Panc1 (cell line): ENCODE results near the gene GUK1. TPM values are rescaled to one million over a fixed set of nuclear protein-coding genes. Genes with fewer than 3 reads are reported as not detected.

Experiments
- ATAC-seq: fragments of 200-7000 bp; cut with Tn5 transposase; 2 replicates; pipeline ENCODE4 v1.9.1; 2020; ENCODE audit warnings: mild to moderate bottlenecking, moderate library complexity
- BruUV-seq: library from RNA; stranded (reverse); fragments of 400-500 nt; replicated peaks from 2 replicates; lab custom pipeline; 2021; lab: Mats Ljungman, UMichigan
- CTCF ChIA-PET: fragments of 300-600 bp; sonication (Branson Sonifier 250); formaldehyde crosslinking; loops from one replicate; lab custom pipeline; 2022; ENCODE audit warnings: antibody characterized with exemption; lab: Charles Lee
- POLR2A ChIA-PET: fragments of 300-600 bp; sonication (Branson Sonifier 250); formaldehyde crosslinking; loops from one replicate; lab custom pipeline; 2022; ENCODE audit warnings: antibody characterized with exemption; lab: Charles Lee
- DNase-seq: peaks from one replicate; pipeline ENCODE4 v3.0.0-alpha.2; 2010; ENCODE audit warnings: low read depth, low spot score
- H3K27ac ChIP-seq: 2 replicates; pipeline ENCODE4 v1.5.1; 2011; ENCODE audit warnings: mild to moderate bottlenecking, low read length, inconsistent platforms
- H3K27me3 ChIP-seq: fragments of 200-500 bp; sonication (Bioruptor generic); 2 replicates; pipeline ENCODE4 v1.6.0; 2014; ENCODE audit warnings: low read length, inconsistent platforms; ENCODE audit not compliant: control insufficient read depth, insufficient read depth
- H3K36me3 ChIP-seq: fragments of 200-500 bp; sonication (Bioruptor generic); 2 replicates; pipeline ENCODE4 v1.5.1; 2014; ENCODE audit warnings: inconsistent platforms, mild to moderate bottlenecking, low read length, moderate library complexity; ENCODE audit not compliant: control insufficient read depth, insufficient read depth
- H3K4me1 ChIP-seq: 2 replicates; pipeline ENCODE4 v1.5.1; 2011; ENCODE audit warnings: inconsistent platforms, mild to moderate bottlenecking, low read length, moderate library complexity; ENCODE audit not compliant: control insufficient read depth, insufficient read depth
- H3K4me3 ChIP-seq, 2 experiments: 2 replicates each; pipeline ENCODE4 v1.5.1; 2011 to 2012; ENCODE audit warnings: low read depth in 2 of 2, low read length in 2 of 2, mild to moderate bottlenecking in 2 of 2, inconsistent platforms in 1 of 2, moderate library complexity in 1 of 2
- H3K9me3 ChIP-seq: fragments of 200-500 bp; sonication (Bioruptor generic); 2 replicates; pipeline ENCODE4 v1.5.1; 2014; ENCODE audit warnings: low read depth, mild to moderate bottlenecking, inconsistent platforms, low read length, moderate library complexity; ENCODE audit not compliant: control insufficient read depth, insufficient read depth
- CTCF ChIP-seq: fragments of 450-650 bp; IDR thresholded peaks from 2 replicates; pipeline ENCODE4 v1.5.1; 2017; ENCODE audit warnings: mild to moderate bottlenecking
- POLR2AphosphoS5 ChIP-seq: IDR thresholded peaks from 2 replicates; pipeline ENCODE4 v1.6.1; 2012; ENCODE audit warnings: mild to moderate bottlenecking, low read depth, low read length, moderate library complexity
- REST ChIP-seq, 2 experiments: IDR thresholded peaks; 2 replicates each; pipeline ENCODE4 v1.6.1; 2011 to 2012; ENCODE audit warnings: low read depth in 2 of 2, control low read depth in 1 of 2, low read length in 1 of 2, mild to moderate bottlenecking in 1 of 2, moderate library complexity in 1 of 2; ENCODE audit not compliant: insufficient read depth in 1 of 2
- SIN3A ChIP-seq: IDR thresholded peaks from 2 replicates; pipeline ENCODE4 v1.6.1; 2012; ENCODE audit warnings: low read depth, mild to moderate bottlenecking, low read length, moderate library complexity, borderline replicate concordance; ENCODE audit not compliant: insufficient read depth
- TCF7L2 ChIP-seq: IDR thresholded peaks from 2 replicates; pipeline ENCODE4 v1.6.1; 2011; ENCODE audit warnings: mild to moderate bottlenecking, low read depth, low read length, inconsistent platforms
- in situ Hi-C: cut with HindIII; loops from 2 replicates; pipeline ENCODE4 v1.10.0; 2016; ENCODE audit warnings: low sequenced_read_pairs, low pct_unique_long_range_greater_than_20kb
- intact Hi-C: fragments of 100-400 bp; cut with micrococcal nuclease; formaldehyde crosslinking; loops from one replicate; pipeline ENCODE4 v1.10.0; 2022; ENCODE audit not compliant: unreplicated experiment
- total RNA-seq: library from RNA; stranded (reverse); gene quantifications from one replicate; pipeline ENCODE4 v1.2.1, GENCODE V29; 2021; ENCODE audit not compliant: unreplicated experiment

The GUK1 gene
- total RNA-seq, 1 experiment from 2014 or later, result 188 TPM

- no peak for ATAC-seq
- no peak overlapping the region for H3K4me3 ChIP-seq
- BruUV-seq, result no TSS peak
- H3K27ac ChIP-seq, result no peak overlapping the region
- H3K27me3 ChIP-seq, result no peaks in the 10 kb centered on the region
- ChIA-PET CTCF (no interaction called here), POLR2A (no interaction called here)
- TF ChIP-seq SIN3A (no peak), POLR2AphosphoS5 (no peak), CTCF (no peak), REST (IDR thresholded peaks at IDR 0.05; ENCODE audit: insufficient read depth in 1 of 2, low read depth in 2 of 2, low read length in 1 of 2) (no peak), TCF7L2 (no peak)
- no peaks in the 10 kb centered on the region for H3K9me3 ChIP-seq
- intact Hi-C loops, result no loop called here
- H3K4me1 ChIP-seq, result peaks cover 13% of the 10 kb centered on the region
- no peaks in the 10 kb centered on the region for H3K36me3 ChIP-seq
- no peak for DNase-seq
- in situ Hi-C loops, result no loop called here
These were observed 23.9 kb downstream of the GUK1 start for GRCh38 chr1:228163776-228164519.

- ChIA-PET POLR2A (no interaction called here), CTCF (interaction anchor here (0.5 to 0.7 kb wide), 3 partner anchors 25 to 1744 kb away, joined by 3 read pairs; partner anchors contain the start of gene GUK1)
- Histone ChIP-seq H3K27me3 (no peaks in the 10 kb centered on the region), H3K4me3 (peak overlapping the region; percentile 52 to 83), H3K36me3 (no peaks in the 10 kb centered on the region), H3K27ac (peak overlapping the region; percentile 93), H3K9me3 (no peaks in the 10 kb centered on the region), H3K4me1 (peaks cover 13% of the 10 kb centered on the region)
- TSS peak; percentile 92 for BruUV-seq
- ATAC-seq (peak; percentile 2), DNase-seq (no peak)
- TF ChIP-seq POLR2AphosphoS5 (no peak), CTCF (no peak), SIN3A (no peak), REST (IDR thresholded peaks at IDR 0.05; ENCODE audit: insufficient read depth in 1 of 2, low read depth in 2 of 2, low read length in 1 of 2) (no peak), TCF7L2 (no peak)
- in situ Hi-C loops, result no loop called here
- intact Hi-C loops, result no loop called here
These were observed 24.7 kb downstream of the GUK1 start for GRCh38 chr1:228164561-228165371.
